ENCODE results near the gene KLHL17. TPM values are rescaled to one million over a fixed set of nuclear protein-coding genes. Genes with fewer than 3 reads are reported as not detected.

Gene KLHL17
- total and polyA plus RNA-seq, 3 donors from 2014 or later, result 16.0 to 36.4 (median 34.9) TPM

GRCh38 chr1:932776-933602, 27.4 kb upstream of the KLHL17 start:
- no peaks in the 10 kb centered on the region for H3K27me3 ChIP-seq
- WGBS, 2 donors, result 86 to 92% methylated on average over 15 to 24 of the region's 25 CpGs
- no peak overlapping the region for H3K4me3 ChIP-seq
- H3K36me3 ChIP-seq (ENCODE audit: low read depth, missing control alignments), result no peaks in the 10 kb centered on the region
- intact Hi-C loops (cut with DNase I; ENCODE audit: low total_unique reads), result no loop called here
- H3K9me3 ChIP-seq, result no peaks in the 10 kb centered on the region
- TF ChIP-seq CTCF (IDR thresholded peaks at IDR 0.05) (no peak), POLR2A (IDR thresholded peaks at IDR 0.05) (no peak)
- DNase-seq, result no peak
- H3K4me1 ChIP-seq, result peaks cover 12% of the 10 kb centered on the region
- no peak overlapping the region for H3K27ac ChIP-seq

- no peak for DNase-seq
- Histone ChIP-seq H3K4me1 (peaks cover 12% of the 10 kb centered on the region), H3K36me3 (ENCODE audit: low read depth, missing control alignments) (no peaks in the 10 kb centered on the region), H3K27ac (no peak overlapping the region), H3K9me3 (no peaks in the 10 kb centered on the region), H3K4me3 (no peak overlapping the region), H3K27me3 (no peaks in the 10 kb centered on the region)
- intact Hi-C loops (cut with DNase I; ENCODE audit: low total_unique reads), result no loop called here
- TF ChIP-seq CTCF (IDR thresholded peaks at IDR 0.05), result no peak
- TF ChIP-seq POLR2A (IDR thresholded peaks at IDR 0.05), result no peak
- 34 to 81% methylated on average over 4 to 9 of the region's 10 CpGs for WGBS, 2 donors
Measured at GRCh38 chr1:933603-933940, 26.8 kb upstream of the KLHL17 start.

GRCh38 chr1:934991-935750, 25.2 kb upstream of the KLHL17 start:
- Histone ChIP-seq H3K27ac (no peak overlapping the region), H3K36me3 (ENCODE audit: low read depth, missing control alignments) (no peaks in the 10 kb centered on the region), H3K27me3 (no peaks in the 10 kb centered on the region), H3K4me3 (no peak overlapping the region), H3K9me3 (no peaks in the 10 kb centered on the region), H3K4me1 (peaks cover 17% of the 10 kb centered on the region)
- DNase-seq, result no peak
- intact Hi-C loops (cut with DNase I; ENCODE audit: low total_unique reads), result no loop called here
- WGBS, 2 donors, result 15 to 56% methylated on average over 18 to 37 of the region's 37 CpGs
- TF ChIP-seq CTCF (IDR thresholded peaks at IDR 0.05) (no peak), POLR2A (IDR thresholded peaks at IDR 0.05) (no peak)

GRCh38 chr1:935751-936231, 24.6 kb upstream of the KLHL17 start:
- Histone ChIP-seq H3K27me3 (no peaks in the 10 kb centered on the region), H3K9me3 (no peaks in the 10 kb centered on the region), H3K27ac (no peak overlapping the region), H3K36me3 (ENCODE audit: low read depth, missing control alignments) (no peaks in the 10 kb centered on the region), H3K4me1 (peaks cover 17% of the 10 kb centered on the region), H3K4me3 (no peak overlapping the region)
- no peak for DNase-seq
- intact Hi-C loops (cut with DNase I; ENCODE audit: low total_unique reads), result no loop called here
- TF ChIP-seq POLR2A (IDR thresholded peaks at IDR 0.05), result no peak
- no peak for TF ChIP-seq CTCF (IDR thresholded peaks at IDR 0.05)
- 17 to 39% methylated on average over 6 to 30 of the region's 30 CpGs for WGBS, 2 donors
